Tibial artery (tissue), 4 donors: Measurements from ENCODE around the gene TEX19.

Source experiments
- DNase-seq, 2 donors: peaks; one replicate each; pipeline ENCODE4 v3.0.0-alpha.2; 2019
- H3K27ac ChIP-seq, 2 donors: fragments of 200-600 bp; sonication (generic) in 1 of 2; 1 replicate in 1 of 2; 2 replicates in 1 of 2; pipeline ENCODE4 v1.5.1; 2018 to 2019; ENCODE audit warnings: mild to moderate bottlenecking in 1 of 2
- H3K27me3 ChIP-seq, 2 donors: fragments of 200-600 bp; sonication (generic) in 1 of 2; one replicate each; pipeline versions ENCODE4 v1.5.1 to v1.6.0; 2016 to 2019
- H3K36me3 ChIP-seq, 3 donors: fragments of 200-600 bp; sonication (generic) in 2 of 3; one replicate each; pipeline ENCODE4 v1.5.1; 2016 to 2019; ENCODE audit warnings: mild to moderate bottlenecking in 2 of 3
- H3K4me1 ChIP-seq, 4 donors: fragments of 200-600 bp; sonication (generic) in 2 of 4; 1 replicate in 3 of 4; 2 replicates in 1 of 4; pipeline ENCODE4 v1.5.1; 2016 to 2019
- H3K4me3 ChIP-seq, 2 donors: fragments of 200-600 bp; sonication (generic) in 1 of 2; 1 replicate in 1 of 2; 2 replicates in 1 of 2; pipeline ENCODE4 v1.5.1; 2018 to 2019; ENCODE audit warnings: mild to moderate bottlenecking in 2 of 2
- H3K9me3 ChIP-seq, 3 donors: fragments of 200-600 bp; sonication (generic) in 1 of 3; one replicate each; pipeline ENCODE4 v1.5.1; 2016 to 2019
- intact Hi-C: fragments of 100-400 bp; cut with DNase I; formaldehyde crosslinking; loops from one replicate; pipeline ENCODE4 v1.15.0; 2023; ENCODE audit warnings: low total_unique reads
- TF ChIP-seq, protein P1 (sequence below), 2 experiments: fragments of 200-600 bp in 1 of 2; fragments of 450-650 bp in 1 of 2; IDR thresholded peaks; one replicate each; pipeline ENCODE4 v1.5.1; 2017 to 2019; ENCODE audit warnings: antibody characterized with exemption in 2 of 2, mild to moderate bottlenecking in 1 of 2, moderate library complexity in 1 of 2

The TEX19 gene

DNA sequence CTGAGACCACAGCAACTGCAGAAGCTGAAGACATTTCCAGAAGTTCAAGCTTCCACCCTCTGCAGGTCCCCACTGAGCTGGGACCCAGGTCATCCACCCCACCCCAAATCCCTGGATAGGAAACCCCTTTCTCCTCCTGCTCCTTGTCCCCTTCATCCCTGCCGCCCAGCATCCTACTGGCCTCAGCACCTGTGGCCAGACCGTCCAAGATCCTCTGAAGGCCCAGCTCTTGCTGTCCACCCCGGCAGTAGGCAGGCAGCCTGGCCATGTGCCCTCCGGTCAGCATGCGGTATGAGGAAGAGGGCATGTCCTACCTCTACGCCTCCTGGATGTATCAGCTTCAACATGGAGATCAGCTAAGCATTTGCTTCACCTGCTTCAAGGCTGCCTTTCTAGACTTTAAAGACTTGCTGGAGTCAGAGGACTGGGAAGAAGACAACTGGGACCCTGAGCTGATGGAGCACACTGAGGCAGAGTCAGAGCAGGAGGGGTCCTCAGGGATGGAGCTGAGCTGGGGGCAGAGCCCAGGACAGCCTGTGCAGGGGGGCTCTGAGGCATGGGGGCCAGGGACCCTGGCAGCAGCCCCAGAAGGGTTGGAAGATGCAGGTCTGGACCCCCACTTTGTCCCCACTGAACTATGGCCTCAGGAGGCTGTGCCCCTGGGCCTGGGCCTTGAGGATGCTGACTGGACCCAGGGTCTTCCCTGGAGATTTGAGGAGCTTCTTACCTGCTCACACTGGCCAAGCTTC, 3.0 kb downstream of the TEX19 start:
- Histone ChIP-seq H3K4me1 (no peaks in the 10 kb centered on the region), H3K4me3 (no peak overlapping the region), H3K27ac (no peak overlapping the region), H3K9me3 (no peaks in the 10 kb centered on the region), H3K36me3 (no peaks in the 10 kb centered on the region), H3K27me3 (peaks cover 0 to 24% of the 10 kb centered on the region in 2 donors)
- TF ChIP-seq, protein P1, sequence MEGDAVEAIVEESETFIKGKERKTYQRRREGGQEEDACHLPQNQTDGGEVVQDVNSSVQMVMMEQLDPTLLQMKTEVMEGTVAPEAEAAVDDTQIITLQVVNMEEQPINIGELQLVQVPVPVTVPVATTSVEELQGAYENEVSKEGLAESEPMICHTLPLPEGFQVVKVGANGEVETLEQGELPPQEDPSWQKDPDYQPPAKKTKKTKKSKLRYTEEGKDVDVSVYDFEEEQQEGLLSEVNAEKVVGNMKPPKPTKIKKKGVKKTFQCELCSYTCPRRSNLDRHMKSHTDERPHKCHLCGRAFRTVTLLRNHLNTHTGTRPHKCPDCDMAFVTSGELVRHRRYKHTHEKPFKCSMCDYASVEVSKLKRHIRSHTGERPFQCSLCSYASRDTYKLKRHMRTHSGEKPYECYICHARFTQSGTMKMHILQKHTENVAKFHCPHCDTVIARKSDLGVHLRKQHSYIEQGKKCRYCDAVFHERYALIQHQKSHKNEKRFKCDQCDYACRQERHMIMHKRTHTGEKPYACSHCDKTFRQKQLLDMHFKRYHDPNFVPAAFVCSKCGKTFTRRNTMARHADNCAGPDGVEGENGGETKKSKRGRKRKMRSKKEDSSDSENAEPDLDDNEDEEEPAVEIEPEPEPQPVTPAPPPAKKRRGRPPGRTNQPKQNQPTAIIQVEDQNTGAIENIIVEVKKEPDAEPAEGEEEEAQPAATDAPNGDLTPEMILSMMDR (IDR thresholded peaks at IDR 0.05): no peak
- intact Hi-C loops: no loop called here
- DNase-seq: no peak

DNA sequence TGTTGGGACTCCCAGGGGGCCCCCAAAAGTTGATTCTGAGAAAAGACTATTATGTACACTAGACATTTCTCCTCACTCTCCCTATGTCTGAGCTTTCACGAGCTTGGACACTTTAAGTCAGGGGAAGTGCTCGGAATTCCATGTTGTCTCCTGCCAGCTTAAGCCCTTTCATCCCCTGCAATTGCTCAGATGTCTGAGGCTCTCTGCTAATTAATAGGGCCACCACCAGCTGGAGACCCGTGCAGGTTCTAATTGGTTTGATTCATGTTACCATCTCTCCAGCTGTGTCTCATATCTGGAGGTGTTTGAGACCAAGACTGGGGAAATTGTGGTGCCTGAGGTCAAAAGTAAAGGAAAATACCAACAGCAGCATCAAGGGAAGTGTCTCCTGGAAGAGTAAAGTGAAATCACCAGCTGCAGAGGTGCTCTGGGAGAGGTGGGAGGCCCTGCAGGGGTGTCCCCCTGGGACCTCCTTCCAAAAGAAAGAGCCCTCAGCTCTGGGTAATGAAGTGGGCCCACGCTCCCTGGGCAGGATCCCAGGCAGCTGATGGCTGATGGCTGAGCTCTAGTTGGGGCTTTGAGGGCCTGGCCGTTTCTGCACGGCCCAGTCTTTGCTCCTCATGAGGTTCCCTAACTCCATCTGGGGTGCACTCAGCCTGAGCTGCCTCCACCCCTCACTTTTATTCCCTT, 6.7 kb downstream of the TEX19 start:
- TF ChIP-seq, protein P1 (IDR thresholded peaks at IDR 0.05): no peak
- DNase-seq: no peak
- Histone ChIP-seq H3K36me3 (no peaks in the 10 kb centered on the region), H3K4me3 (no peak overlapping the region), H3K9me3 (no peaks in the 10 kb centered on the region), H3K27me3 (peaks cover 0 to 23% of the 10 kb centered on the region in 2 donors), H3K27ac (no peak overlapping the region), H3K4me1 (peaks cover 0 to 7% (median 4%) of the 10 kb centered on the region in 4 donors)
- intact Hi-C loops: no loop called here

DNA sequence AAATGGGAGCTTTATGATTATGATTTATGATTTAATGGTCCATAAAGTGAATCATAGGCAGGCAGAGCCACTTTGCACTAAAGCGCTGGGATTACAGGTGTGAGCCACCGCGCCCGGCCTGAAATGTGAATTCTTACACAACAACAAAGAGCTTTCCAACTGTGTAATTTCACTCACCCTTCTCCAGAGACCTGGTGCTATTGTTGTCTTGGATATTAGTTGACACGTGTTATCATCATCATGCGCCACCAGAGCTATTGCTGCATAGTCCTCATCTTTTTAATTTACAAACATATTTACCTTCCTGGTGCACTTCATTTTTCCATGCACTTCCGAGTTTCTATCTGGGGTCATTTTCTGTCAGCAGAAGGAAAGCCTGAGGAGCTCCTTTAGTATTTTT, 7.7 kb downstream of the TEX19 start:
- Histone ChIP-seq H3K9me3 (no peaks in the 10 kb centered on the region), H3K4me1 (peaks cover 0 to 17% (median 14%) of the 10 kb centered on the region in 4 donors), H3K27ac (no peak overlapping the region), H3K4me3 (no peak overlapping the region), H3K27me3 (peaks cover 0 to 33% of the 10 kb centered on the region in 2 donors), H3K36me3 (no peaks in the 10 kb centered on the region)
- intact Hi-C loops: no loop called here
- DNase-seq: no peak
- TF ChIP-seq, protein P1 (IDR thresholded peaks at IDR 0.05): no peak

DNA sequence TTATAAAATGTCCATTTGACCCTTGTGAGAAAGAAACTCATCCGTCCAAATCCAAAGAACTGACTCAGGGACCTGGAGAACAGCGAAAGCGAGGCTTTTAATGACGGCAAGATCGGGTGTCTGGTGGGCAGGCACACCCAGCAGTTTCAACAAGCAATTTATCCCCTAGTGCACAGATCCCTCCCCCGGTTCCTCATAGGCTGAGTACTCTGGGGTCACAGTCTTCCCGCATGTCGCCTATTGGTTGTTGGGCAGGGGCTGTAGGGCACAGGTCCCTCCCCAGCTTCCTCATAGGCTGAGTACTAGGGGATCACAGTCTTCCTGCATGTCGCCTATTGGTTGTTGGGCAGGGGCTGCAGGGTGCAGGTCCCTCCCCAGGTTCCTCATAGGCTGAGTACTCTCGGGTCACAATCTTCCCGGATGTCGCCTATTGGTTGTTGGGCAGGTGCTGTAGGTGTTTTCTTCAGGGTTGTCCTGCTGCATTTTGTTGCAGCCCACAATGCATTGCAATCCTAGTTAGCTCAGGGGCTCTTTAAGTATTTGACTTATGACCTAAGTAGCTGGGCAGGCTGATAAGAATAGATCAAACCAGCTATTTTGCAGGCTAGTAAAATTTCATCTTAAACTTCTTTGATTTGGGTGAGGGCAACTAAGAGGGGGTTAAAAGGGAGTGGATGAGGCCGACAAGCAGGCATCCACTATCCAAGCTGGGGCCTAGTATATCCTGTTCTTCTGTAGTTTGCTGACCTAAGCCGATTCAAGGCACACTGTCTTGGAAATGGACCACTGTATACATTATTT, 8.9 kb downstream of the TEX19 start:
- intact Hi-C loops: no loop called here
- Histone ChIP-seq H3K36me3 (no peaks in the 10 kb centered on the region), H3K27ac (no peak overlapping the region), H3K4me3 (no peak overlapping the region), H3K9me3 (no peaks in the 10 kb centered on the region), H3K27me3 (peaks cover 0 to 44% of the 10 kb centered on the region in 2 donors), H3K4me1 (peaks cover 0 to 20% (median 19%) of the 10 kb centered on the region in 4 donors)
- TF ChIP-seq, protein P1 (IDR thresholded peaks at IDR 0.05): no peak
- DNase-seq: no peak

DNA sequence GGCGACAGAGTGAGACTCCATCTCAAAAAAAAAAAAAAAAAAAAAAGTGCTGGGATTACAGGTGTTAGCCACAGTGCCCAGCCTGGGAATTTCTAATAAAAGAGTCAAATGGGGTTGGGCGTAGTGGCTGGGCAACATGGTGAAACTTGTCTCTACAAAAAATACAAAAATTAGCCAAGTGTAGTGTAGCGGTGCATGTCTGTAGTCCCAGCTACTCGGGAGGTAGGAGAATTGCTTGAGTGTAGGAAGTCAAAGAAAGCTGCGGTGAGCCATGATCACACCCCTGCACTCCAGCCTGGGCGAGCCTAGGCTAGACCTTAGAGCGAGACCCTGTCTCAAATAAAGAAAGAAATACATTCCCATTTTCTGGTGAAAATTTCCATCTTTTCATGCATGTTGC, 10.2 kb downstream of the TEX19 start:
- H3K27ac ChIP-seq: no peak overlapping the region
- H3K4me3 ChIP-seq: no peak overlapping the region
- DNase-seq: no peak
- H3K9me3 ChIP-seq: no peaks in the 10 kb centered on the region
- intact Hi-C loops: no loop called here
- TF ChIP-seq, protein P1 (IDR thresholded peaks at IDR 0.05): no peak
- no peaks in the 10 kb centered on the region for H3K36me3 ChIP-seq
- H3K27me3 ChIP-seq: peaks cover 0 to 51% of the 10 kb centered on the region in 2 donors
- peaks cover 0 to 20% (median 19%) of the 10 kb centered on the region in 4 donors for H3K4me1 ChIP-seq
